K562 (cell line): ENCODE results near the gene PRIM1. TPM values are rescaled to one million over a fixed set of nuclear protein-coding genes. Genes with fewer than 3 reads are reported as not detected.

Source experiments
- ARID2 ChIP-seq: fragments of 450-650 bp; IDR thresholded peaks from 2 replicates; pipeline ENCODE4 v1.6.1; 2017; ENCODE audit warnings: antibody characterized with exemption, mild to moderate bottlenecking
- CREM ChIP-seq: IDR thresholded peaks from 2 replicates; pipeline ENCODE4 v1.6.1; 2014; ENCODE audit warnings: antibody characterized with exemption, low read depth
- HDAC2 ChIP-seq: fragments of 450-650 bp; IDR thresholded peaks from 2 replicates; pipeline ENCODE4 v1.6.1; 2016; ENCODE audit warnings: mild to moderate bottlenecking
- NFE2L1 ChIP-seq: fragments of 450-650 bp; IDR thresholded peaks from 2 replicates; pipeline ENCODE4 v1.6.1; 2016; ENCODE audit warnings: missing genetic modification characterization, low read depth, mild to moderate bottlenecking, missing compliant biosample characterization, moderate library complexity, borderline replicate concordance
- POLR2AphosphoS5 ChIP-seq: IDR thresholded peaks from 2 replicates; pipeline ENCODE4 v1.6.1; 2011; ENCODE audit warnings: mild to moderate bottlenecking, low read depth, low read length, moderate library complexity; ENCODE audit not compliant: control insufficient read depth, insufficient read depth
- RREB1 ChIP-seq: fragments of 250-450 bp; sonication (Bioruptor Pico); IDR thresholded peaks from 2 replicates; pipeline ENCODE4 v1.4.0; 2020
- THRB ChIP-seq: fragments of 450-650 bp; formaldehyde crosslinking; conservative IDR thresholded peaks from 2 replicates; pipeline ENCODE4 v1.4.0; 2022; ENCODE audit warnings: mild to moderate bottlenecking, missing genetic modification characterization
- ZNF140 ChIP-seq: fragments of 250-450 bp; sonication (Bioruptor Pico); IDR thresholded peaks from 2 replicates; pipeline ENCODE4 v1.8.0; 2021; ENCODE audit warnings: moderate library complexity, mild to moderate bottlenecking, inconsistent platforms
- polyA plus RNA-seq, 8 experiments: library from polyadenylated mRNA; depleted of rRNA in 4 of 8; stranded (reverse) in 5 of 8; unstranded in 3 of 8; fragments of >200 nt; fragmentation: Nextera tagmentation in 2 of 8; fragmentation: Illumina TruSeq in 1 of 8; extraction: Ambion mirVana in 2 of 8; extraction: Trizol in 1 of 8; gene quantifications; 2 replicates each; pipeline versions ENCODE4 v1.2.1 to v1.2.3, GENCODE V29; 2011 to 2014; ENCODE audit warnings: inconsistent platforms in 1 of 8, missing spikeins in 1 of 8
- total RNA-seq, 7 experiments: library from RNA; depleted of rRNA in 6 of 7; stranded (reverse); fragments of >200 nt in 6 of 7; fragmentation: Illumina TruSeq in 2 of 7; extraction: Trizol in 2 of 7; gene quantifications; 2 replicates each; pipeline versions ENCODE4 v1.2.1 to v1.2.3, GENCODE V29; 2011 to 2021; ENCODE audit warnings: low replicate concordance in 1 of 7

Gene PRIM1
- total and polyA plus RNA-seq, 9 of the 15 experiments (the other 6 are each of a cell fraction or from before 2014, with no cell fraction given): 67.2 to 179 (median 140) TPM

DNA sequence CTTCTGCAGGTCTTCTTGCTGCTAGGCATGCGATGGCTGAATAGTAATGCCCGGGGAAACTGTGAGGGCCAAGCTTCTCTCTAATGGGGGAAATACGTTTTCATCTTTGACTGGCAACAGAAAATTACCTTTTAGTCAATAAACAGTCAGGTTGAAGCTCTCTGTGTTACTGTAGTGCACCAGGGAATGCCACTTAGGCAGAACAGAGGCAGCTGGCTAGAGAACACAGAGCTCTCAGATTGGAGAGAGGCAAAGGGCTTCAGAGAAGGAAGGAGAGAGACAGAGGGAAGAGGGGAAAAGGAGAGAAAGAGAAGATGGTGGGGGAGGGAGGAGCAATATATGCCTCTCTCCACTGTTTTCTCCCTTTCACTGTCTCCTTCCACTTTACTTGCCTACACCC lies 17.7 kb upstream of the PRIM1 start (continued):
- TF ChIP-seq RREB1 (CRISPR knock-in tag) (no peak), ZNF140 (no peak), POLR2AphosphoS5 (no peak), CREM (no peak), NFE2L1 (tag) (no peak), HDAC2 (no peak), ARID2 (no peak), THRB (CRISPR knock-in tag) (no peak)
